Medulla oblongata (tissue), 1 donor: Measurements from ENCODE around the gene ESR1.
"Not testable (repeated sequence)": the region's sequence is repeated elsewhere in the genome, so short reads cannot be mapped to it uniquely, and the experiment has no call there.

Source experiments
- DNase-seq: peaks from one replicate; pipeline ENCODE4 v3.0.0-alpha.2; 2015; ENCODE audit errors: extremely low spot score

ESR1 gene

DNA sequence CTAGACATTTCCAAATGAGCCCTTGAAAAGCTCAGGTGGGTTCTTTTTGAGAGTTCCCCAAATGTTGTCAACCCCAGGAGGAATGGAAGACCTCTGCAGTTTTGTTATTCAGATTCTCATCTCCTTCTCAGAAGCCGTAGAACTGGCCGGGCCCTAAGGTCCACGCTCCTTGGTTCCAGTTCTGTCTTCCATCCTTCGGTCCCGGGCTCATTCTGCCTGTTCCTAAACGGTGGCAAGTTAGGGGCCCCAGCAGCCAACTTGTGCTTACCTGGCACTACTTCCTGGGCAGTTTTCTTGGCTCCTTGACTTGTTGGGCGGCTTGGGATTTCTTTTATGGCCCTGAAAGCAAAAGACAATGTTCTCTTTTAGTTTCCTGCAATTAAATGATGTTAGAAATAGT, 6.4 kb downstream of the ESR1 start:
- no peak for DNase-seq

DNA sequence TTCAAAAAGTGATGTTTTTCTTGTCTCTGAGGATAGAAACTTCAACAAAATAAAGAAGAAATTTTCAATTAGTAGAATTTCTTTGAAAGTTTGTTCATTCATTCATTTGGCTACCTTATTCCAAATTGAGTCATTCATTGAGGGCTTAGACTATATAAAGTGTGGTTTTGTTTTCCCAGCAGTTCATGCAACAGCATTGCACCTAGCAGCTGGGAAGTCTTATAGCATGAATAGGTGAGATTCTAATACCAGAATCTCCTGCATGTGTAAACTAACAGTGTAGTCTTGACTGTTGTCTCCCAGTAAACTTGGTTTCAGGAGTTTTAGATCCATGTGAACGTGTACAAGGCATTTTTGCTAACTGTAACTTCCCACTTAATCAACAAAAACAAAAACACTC, 7.1 kb downstream of the ESR1 start:
- DNase-seq = no peak

DNA sequence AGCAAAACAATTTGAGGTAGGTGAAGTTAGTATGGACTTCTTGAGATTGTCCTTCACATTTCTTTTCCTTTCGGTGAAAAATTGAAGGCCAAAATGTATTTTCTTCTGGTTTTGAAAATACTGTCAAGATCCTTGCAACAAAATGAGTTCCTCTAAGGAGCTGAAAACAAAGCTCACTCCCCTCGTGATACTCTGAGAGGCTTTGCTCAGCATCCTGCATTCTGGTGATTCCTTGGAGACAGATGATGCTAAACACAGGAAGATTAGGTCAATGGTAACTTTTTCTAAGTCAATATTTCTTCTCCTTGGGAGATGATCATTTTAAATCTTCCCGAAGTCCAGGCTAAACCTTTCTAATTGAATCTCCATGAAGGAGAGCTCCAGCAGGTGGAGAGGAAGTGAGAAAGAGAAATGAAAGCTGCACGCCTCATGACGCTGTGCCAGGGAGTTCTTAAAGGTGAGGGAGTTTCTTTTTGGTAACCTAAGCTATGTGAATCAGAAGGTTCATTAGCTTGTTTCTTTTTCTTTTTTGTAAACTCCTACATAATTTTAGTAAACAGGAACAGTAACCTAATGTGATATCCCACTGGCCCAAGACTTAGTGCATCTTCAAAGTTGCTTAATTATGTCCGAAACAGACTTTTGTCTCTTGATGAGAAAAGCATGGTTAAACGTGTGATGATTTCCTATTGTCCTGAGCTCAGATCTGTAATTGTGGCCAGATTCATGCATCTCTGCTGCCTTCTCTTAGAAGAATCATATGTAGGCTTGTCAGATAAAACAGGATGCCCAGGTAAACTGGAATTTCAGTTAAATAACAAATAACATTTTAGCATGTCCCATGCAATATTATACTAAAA, 15.0 kb downstream of the ESR1 start:
- peak; percentile 7 for DNase-seq

DNA sequence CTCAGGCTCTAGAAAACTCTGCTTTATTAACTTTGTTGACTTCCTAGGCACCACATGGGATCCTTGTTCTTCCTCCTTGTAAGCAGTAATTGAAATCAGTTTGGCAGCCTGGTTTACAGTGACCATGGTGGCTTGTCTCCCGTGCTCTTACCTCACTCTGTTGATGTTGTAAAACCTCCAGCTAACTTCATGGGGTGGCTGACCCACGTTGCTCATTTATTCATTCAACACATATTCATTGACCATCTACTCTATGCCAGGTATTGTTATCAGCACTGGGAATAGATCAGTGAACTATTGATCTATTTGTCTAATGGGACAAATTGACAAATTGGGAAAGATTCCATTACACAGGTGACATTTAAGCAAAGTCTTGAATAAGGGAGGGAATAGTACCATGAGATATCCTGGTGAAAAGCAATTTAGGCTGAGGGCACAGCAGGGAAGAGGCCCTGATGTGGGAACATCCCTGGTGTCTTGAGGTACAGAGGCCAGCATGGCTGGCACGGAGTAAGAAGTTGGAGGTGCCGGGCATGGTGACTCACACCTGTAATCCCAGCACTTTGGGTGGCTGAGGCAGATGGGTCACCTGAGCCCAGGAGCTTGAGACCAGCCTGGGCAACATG, 19.1 kb downstream of the ESR1 start:
- DNase-seq = no peak

DNA sequence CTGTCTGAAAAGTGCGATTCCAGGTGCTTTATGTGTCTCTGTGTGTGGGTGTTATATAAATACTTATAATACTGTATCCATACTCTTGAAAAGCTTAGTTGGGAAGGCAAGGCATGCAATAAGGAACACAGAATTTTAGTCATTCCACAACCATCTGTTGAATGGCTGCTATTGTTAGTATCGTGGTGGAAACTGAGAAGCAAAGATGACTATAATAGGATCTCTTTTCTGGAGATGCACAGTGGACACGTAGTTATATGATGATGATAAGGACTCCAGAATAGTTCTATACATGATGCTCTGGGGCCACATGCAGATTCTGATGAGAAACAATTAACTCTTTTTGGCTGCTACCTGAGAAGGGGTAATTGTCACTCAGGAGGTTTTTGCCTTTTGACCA, 25.2 kb downstream of the ESR1 start:
- DNase-seq = no peak

DNA sequence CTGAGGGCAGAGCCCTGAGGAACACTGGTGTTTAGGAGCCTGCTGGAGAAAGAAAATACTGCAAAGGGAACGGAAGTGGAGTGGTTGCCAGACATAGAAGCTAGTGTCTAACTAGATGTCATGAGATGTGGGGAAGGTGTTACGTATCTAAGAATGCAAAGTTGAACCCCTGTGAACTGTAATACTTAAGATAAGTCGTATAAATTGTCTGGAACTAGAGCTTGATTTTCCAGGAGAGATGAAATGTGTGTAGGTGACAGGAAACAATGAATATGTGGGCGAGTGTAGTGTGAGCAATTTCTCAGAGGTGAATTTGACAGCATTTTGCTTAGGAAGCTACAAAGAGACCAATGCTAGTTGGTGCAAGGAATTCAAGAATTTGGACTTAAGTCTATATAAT, 27.9 kb downstream of the ESR1 start:
- no peak for DNase-seq

DNA sequence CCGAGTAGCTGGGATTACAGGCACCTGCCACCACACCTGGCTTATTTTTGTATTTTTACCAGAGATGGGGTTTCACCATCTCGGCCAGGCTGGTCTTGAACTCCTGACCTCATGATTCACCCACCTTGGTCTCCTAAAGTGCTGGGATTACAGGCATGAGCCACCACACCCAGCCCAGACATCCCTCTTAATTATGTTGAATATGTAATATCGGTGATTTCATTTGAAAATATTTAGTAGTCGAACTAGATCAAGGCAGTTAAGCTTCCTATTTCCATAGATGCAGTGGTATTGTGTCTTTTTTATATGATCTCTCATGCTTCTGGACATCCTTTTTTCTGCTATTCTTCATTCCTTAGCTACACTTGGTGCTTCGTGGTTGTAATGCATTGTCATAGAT, 29.7 kb downstream of the ESR1 start:
- DNase-seq = no peak

DNA sequence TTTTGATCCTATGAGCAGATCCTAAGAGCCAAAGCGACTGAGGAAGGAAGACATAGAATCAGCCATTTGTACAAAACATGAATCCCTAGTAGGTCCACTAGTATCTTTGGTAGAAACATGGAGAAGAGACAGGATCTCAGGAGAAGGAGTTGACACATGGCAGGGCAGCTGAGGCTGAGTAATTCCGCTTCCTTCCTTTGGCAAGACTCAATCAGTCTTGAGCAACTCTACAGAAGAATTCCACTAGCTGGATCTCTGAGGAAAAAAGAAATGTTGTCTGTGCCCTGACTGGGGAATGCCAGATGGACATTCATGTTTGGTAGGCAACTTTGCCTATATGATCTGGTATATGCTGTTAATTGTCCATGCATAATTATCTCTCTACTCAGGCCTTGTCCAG, 35.3 kb downstream of the ESR1 start:
- DNase-seq = no peak

DNA sequence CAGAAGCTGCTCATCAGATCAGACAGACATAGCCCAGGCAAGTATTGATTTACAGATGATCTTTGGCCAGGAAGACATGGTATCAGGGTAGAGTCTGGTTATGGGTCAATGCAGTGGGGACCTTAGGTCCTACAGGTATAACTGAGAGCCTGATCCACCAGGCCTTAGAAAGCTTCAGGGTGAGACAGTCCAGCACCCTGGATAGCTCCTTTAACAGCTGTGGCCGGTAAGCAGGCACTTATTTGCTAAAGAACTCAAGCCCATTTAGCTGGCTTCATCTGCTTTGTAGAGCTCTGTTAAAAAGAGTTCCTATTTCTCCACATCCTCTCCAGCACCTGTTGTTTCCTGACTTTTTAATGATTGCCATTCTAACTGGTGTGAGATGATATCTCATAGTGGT, 39.6 kb downstream of the ESR1 start:
- no peak for DNase-seq

DNA sequence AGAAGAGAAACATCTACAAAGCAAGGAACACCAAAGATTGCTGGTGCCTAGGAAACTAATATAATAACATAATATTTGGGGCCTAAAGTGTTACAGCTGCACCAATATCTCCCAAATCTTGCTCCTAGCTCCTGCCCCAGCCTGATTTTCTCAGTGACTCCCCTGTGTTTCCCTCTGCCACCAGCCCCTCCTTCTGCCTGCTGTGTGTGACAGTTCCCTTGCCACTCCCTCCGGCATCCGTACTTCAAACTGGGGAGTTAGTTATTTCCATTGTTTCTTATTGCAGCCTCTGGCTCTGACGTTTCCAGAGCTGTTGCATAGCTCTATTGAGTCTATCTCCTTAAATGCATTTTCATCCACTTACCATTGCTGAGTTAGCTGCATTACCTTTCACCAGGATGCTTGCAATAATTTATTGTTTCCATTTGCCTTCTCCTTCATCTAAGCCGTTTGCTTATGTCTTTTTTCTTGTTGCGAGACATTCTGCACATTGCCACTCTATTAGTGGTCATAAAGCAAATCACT, 43.1 kb downstream of the ESR1 start:
- no peak for DNase-seq

DNA sequence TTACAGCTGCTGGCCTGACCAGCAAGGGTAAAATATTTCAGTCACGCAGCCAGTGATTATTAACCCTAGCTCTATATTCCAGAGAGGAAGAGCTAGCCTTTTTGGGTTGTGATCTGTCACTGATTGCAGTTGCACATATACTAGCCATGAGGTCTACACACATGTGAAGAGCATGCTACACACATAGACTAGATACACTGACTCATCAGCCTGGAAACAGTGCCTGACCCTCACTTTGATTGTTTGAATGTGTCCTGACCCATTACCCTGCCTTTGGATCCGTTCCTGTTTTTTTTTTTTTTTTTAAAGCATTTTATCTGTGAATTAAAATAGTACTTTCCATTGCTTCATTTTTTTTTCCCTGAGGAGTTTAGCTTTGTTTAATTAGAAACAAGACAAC, 50.8 kb downstream of the ESR1 start:
- DNase-seq = no peak

DNA sequence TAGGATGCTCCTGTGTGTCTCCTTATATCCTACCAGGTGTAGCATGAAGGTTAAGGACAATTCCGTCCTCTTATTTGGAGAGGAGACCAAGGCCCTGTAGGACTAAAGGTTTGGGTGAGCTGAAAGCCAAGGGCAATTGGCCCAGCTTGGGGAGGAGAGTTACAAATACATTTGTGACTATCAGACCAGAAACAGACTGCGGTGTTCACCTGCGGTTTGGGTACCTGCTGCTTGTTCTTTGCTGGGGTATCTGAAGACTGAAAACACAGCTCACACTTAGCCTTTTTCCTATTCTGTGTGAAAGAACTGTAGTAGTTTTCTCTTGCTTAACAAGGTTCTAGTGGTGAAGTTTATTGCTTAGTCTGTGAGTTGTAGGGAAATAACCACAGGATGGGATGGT, 55.0 kb downstream of the ESR1 start:
- DNase-seq = no peak

DNA sequence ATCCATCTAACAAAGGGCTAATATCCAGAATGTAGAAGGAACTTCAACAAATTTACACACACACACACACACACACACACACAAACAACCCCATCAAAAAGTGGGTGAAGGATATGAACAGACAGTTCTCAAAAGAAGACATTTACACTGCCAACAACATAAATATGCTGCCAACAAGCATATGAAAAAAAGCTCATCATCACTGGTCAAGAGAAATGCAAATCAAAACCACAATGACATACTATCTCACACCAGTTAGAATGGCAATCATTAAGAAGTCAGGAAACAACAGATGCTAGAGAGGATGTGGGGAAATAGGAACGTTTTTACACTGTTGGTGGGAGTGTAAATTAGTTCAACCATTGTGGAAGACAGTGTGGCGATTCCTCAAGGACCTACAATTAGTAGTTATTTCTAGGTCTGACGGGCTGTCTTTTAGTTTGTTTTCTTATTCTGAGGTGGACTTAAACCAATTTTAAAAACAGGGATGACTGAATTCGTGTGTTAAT, 59.9 kb downstream of the ESR1 start:
- DNase-seq = not testable (repeated sequence)

DNA sequence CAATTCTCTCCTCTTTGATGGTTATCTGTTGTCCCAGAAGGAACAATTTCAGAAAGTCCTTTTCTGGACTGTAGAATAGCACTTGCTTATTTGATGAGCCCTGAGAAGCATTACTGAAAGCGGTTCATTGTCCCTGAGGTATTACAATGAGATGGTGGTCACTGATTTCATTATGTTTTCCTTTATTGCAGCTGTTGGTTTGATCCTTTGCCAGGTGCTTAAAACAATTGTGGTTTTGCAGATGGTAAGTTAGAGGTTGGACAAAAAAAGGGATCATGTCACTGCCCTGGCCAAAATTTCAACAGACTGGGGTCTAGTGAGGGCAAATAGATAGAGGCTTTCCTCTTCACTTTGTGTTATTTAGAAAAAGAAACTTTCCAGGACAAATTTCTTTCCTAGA, 61.9 kb downstream of the ESR1 start:
- no peak for DNase-seq

DNA sequence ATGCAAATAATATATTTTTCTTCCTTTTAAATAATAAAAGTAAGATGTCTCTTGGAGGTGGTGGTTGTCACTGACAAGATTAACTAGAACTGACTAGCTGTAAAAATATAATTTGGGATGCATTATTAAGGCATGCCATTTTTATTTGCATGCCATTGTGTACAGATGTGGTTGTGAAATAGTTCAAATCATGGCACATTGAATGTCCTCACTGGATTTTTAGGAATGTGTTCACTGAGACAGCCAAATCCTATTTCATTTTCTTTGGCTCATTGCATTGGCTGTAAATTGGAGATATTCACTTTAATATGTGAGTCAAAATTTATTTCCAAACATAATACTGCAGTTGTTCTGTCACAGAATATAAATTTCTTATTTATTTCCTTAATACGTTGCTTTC, 62.3 kb downstream of the ESR1 start:
- DNase-seq = no peak

DNA sequence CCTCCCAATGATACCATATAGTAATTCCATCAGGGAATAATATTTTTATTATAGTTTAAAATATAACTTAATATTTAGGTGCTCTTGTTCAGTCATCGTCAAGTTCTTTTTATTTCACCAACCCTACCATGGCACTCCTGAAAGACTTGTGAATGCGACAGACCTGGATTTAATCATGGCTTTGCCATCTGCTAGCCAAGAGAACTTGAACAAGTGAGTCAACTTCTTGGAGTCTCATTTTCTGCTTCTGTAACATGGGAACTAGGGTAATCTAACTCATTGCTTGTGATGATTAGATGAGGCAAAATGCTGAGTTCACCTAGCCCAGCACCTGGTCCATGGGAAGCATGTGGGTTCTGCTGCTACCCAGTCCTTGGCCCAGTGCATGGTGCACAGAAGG, 62.9 kb downstream of the ESR1 start:
- no peak for DNase-seq

DNA sequence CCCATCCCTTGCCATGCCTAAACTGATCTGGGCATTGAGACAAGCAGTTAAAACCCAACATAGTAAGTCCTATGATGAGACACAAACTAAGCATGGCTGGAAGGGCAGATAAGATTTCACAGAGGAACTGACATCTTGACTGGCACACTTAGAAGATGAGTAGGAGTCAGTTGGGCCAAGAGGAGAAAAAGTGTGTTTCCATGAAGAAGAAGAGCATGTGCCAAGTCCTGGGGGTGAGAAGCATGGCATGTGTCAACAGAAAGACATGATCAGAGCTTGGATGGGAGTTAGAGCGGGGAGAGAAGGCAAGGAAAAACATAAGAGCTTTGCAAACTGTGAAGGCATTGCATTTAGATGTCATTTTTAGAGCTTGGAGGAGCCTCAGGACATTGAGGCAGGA, 68.0 kb downstream of the ESR1 start:
- DNase-seq = no peak

DNA sequence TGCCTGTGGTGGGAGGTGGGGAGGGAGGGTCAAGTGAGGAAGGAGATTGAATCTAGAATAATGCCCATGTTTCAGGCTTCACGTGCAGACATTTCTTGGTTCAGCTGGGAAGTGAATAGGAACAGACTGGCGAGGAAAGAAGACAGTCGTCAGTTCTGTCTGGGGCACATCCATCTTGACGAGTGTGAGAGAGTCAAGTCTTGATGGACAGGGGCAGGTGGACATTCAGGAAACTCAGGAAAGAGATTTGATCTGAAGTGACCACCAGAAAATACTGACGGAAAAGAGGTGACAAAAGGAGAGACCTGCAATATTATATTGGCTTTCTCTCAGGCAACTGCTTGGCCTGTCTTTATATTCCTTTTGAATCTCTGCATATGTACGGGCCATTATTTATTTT, 68.6 kb downstream of the ESR1 start:
- DNase-seq = no peak

DNA sequence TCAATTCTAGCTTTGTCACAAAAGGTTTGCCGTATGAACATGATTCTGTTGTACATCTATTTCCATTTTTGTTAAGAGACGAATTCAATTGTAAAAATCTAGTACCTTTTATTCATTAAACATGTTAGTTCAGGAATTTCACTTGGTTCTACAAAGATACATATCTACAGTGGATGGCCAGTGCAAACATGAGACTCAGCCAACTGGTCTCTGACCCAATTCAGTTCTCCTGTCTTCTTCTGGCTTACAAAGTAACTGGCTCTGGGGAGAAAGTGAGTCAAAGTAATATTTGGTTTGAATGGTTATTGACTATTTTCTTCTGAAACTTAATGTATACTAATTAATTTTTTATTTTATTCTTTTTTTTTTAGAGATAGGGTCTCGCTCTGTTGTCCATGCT, 70.0 kb downstream of the ESR1 start:
- no peak for DNase-seq

DNA sequence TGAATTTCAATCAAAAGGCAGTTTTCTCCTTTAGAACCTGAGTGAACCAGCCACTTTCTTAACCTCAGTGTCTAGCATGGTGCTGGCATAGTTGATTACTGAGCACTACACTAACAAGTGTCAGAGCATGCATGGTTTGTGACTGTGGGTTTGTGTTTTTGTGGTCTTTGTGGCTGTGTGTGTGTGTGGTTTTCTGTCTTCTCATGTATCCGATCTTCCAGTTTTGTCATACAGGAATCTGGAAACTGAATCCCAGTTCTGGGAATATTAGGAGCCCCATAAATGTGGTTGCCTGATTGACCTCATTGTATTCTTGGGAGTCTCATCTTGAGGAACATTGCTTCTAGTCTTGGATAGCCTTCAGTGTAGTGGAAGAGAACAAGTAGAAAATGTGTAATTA, 73.7 kb downstream of the ESR1 start:
- no peak for DNase-seq

DNA sequence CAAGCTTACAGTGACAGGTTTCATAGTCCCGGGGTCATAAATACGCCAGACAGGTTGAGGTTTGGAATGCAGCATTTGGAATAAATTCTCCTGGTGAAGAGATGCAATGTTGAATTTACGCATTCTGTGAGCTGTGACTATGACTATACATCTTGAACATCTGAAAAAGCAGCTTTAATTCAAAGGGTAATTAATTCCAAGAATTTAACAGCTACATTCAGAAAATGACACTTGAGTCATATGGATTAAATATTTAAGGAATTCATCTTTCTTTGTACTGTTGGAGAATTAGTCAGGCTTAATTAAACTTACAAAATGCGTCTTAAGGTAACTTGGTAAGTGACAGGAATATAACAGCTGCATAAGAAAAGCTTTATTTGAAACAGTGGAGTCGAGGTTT, 74.7 kb downstream of the ESR1 start:
- DNase-seq = no peak

DNA sequence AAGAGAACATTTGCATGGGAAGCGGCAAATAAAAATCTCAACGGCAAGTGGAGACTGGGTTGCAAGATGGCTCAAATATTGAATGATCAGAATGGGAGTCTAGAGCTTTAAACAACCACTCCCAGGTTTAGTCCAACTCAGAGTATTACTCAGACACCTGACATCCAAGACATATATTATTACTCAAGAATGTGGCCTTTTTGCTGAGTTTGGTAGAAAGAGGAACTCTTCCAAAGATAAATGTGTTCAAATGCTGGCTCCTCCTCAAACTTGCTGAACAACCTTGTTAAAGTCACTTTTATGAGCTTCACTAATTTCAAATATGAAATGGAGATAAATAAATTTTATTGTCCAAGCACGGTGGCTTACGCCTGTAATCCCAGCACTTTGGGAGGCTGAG, 77.8 kb downstream of the ESR1 start:
- DNase-seq = no peak

DNA sequence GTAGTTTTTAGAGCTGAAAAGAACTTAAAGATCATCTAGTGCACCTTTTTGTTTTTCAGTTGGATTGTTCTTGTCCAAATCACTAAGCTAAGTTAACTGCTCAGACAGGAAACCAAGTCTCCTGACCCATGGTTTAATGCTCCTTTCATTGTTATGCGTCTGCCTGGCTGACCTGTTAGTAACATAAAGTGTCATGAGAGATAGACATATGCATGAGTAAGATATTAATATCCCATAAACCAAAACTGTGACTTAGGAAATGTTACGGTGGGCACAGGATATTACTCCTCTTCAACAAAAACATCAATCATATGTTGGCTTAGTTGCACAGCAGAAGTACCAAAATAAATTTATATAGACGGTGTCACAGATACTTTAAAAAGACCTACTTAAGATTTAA, 84.0 kb downstream of the ESR1 start:
- no peak for DNase-seq
